ENCODE results near the gene NOS3. TPM values are rescaled to one million over a fixed set of nuclear protein-coding genes. Genes with fewer than 3 reads are reported as not detected.

NOS3 gene
- total RNA-seq, 2 donors from 2014 or later, result 14.5 to 78.6 TPM

DNA sequence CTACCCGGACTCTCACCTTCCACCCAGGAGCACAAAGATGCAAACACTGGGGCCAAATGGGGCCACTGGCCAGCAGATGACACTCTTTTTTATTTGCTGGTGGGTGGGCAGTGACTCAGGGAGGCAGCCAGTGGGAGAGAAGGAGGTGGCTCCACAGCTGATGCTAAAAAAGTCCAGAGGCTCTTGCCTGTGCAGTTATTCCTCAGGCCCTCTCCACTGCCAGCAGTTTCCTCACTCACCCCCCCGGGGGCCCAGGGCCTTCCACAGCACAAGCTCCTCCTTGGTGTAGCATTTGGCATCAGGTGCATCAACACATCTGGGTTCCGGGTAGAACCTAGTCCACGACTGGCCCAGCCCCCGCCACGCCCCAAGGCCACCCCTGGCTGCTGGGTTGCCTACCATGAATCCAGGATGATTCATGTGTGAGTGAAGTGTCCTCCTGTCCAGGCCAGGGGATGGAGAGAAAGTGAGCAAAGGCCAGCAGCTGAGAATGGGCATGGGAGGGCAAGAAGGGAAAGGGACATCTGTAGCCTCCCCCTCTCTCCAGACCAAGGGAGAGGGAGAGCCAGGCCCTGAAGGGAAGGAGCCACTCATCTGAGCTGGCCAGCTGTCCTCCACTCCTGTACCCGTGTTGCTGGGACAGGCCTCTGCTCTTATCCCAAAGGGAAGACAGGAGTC lies 11.0 kb upstream of the NOS3 start:
- no peak for DNase-seq (ENCODE audit: low spot score)
- H3K27ac ChIP-seq, result peak overlapping the region; percentile 80 to 94
- TF ChIP-seq, protein P1, sequence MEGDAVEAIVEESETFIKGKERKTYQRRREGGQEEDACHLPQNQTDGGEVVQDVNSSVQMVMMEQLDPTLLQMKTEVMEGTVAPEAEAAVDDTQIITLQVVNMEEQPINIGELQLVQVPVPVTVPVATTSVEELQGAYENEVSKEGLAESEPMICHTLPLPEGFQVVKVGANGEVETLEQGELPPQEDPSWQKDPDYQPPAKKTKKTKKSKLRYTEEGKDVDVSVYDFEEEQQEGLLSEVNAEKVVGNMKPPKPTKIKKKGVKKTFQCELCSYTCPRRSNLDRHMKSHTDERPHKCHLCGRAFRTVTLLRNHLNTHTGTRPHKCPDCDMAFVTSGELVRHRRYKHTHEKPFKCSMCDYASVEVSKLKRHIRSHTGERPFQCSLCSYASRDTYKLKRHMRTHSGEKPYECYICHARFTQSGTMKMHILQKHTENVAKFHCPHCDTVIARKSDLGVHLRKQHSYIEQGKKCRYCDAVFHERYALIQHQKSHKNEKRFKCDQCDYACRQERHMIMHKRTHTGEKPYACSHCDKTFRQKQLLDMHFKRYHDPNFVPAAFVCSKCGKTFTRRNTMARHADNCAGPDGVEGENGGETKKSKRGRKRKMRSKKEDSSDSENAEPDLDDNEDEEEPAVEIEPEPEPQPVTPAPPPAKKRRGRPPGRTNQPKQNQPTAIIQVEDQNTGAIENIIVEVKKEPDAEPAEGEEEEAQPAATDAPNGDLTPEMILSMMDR (IDR thresholded peaks at IDR 0.05), result no peak
- peaks cover 0 to 47% of the 10 kb centered on the region in 2 donors for H3K4me1 ChIP-seq
- no peaks in the 10 kb centered on the region for H3K36me3 ChIP-seq
- H3K4me3 ChIP-seq, result no peak overlapping the region
- no peaks in the 10 kb centered on the region for H3K9me3 ChIP-seq
- H3K27me3 ChIP-seq, result peaks cover 0 to 7% of the 10 kb centered on the region in 2 donors

DNA sequence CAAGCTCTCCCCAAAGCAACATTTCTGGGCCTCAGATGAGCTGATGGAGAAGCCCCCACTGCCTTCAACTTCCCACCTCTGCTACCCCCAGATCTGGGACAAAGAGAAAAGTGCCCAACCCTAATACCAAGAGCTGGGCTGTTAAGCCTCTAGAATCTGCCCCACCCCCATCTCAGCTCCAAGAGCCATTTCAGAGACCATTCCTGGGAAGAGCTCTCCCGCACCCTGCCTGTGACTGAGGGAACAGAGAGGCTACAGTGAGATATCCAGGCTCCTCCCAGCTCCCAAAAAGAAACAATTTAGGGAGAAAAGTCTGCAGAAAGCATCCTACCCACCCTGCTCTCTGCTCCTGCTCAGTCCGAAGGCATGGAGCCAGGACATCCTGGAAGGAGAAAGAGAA lies 10.2 kb upstream of the NOS3 start:
- Histone ChIP-seq H3K4me1 (peaks cover 0 to 39% of the 10 kb centered on the region in 2 donors), H3K36me3 (no peaks in the 10 kb centered on the region), H3K27ac (no peak overlapping the region), H3K27me3 (peaks cover 0 to 7% of the 10 kb centered on the region in 2 donors), H3K4me3 (no peak overlapping the region), H3K9me3 (no peaks in the 10 kb centered on the region)
- TF ChIP-seq, protein P1 (IDR thresholded peaks at IDR 0.05), result no peak
- no peak for DNase-seq (ENCODE audit: low spot score)

DNA sequence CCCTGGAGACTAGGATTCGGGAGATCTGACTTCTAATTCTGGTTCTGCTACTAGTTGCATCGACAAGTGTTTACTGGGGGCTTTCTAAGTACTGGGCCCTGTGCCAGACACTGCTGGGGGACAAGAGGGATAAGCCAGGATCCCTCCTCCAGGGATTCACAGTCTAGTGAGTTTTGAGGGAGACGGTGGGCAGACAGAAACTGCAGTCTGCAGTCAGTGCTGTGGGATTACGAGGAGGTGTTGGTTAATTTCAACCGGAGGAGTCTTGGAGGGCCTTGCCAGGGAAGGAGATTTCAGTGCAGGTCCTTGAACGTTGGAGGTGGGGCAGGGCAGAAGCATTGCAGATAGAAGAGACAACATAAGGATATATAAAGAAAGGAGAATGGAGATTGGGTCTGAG lies 9.2 kb upstream of the NOS3 start:
- H3K27me3 ChIP-seq, result peaks cover 0 to 4% of the 10 kb centered on the region in 2 donors
- TF ChIP-seq, protein P1 (IDR thresholded peaks at IDR 0.05), result no peak
- no peak overlapping the region for H3K4me3 ChIP-seq
- H3K36me3 ChIP-seq, result no peaks in the 10 kb centered on the region
- no peak overlapping the region for H3K27ac ChIP-seq
- peaks cover 0 to 39% of the 10 kb centered on the region in 2 donors for H3K4me1 ChIP-seq
- no peak for DNase-seq (ENCODE audit: low spot score)
- H3K9me3 ChIP-seq, result no peaks in the 10 kb centered on the region

DNA sequence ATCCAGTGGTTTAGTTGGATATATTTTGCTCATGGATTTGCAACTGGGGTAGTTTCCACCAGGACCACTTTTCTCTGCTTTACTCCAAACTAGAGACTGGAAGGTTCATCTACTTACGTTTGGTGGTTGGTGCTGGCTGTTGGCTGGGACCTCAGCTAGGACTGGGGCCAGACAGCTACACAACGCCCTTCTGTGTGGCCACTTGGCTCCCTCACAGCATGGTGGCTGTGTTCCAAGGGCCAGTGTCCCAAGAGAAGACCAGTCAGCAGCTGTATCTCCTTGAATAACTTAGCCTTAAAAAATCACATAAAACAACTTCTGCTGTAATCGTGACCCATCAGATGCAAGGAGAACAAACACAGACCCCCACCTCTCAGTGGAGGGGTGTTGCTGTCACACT lies 8.5 kb upstream of the NOS3 start:
- H3K27me3 ChIP-seq, result no peaks in the 10 kb centered on the region
- no peaks in the 10 kb centered on the region for H3K9me3 ChIP-seq
- no peaks in the 10 kb centered on the region for H3K36me3 ChIP-seq
- no peak overlapping the region for H3K4me3 ChIP-seq
- no peak overlapping the region for H3K27ac ChIP-seq
- H3K4me1 ChIP-seq, result peaks cover 0 to 36% of the 10 kb centered on the region in 2 donors
- TF ChIP-seq, protein P1 (IDR thresholded peaks at IDR 0.05), result no peak
- no peak for DNase-seq (ENCODE audit: low spot score)

DNA sequence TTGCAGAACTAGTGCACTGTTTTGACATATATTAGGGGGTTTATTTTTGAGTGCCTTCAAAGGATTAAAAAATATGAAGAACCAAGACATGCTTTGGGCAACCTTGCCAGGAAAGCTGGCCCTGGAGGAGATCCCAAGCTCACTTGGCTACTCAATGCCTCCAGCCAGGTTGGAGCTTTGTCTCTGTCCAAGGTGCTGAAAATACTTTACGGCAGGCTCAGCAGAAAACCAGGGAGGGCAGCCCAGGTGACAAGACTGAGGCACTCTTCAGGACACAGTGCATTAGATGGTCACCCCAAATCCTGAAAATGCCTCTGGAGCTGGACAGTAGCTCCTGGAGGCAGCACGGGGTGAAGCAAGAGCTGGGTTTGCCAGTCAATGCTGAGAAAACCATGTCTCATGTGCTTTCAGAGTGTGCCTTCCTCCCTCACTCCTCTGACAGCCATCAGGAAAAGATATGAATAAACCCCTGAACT lies 6.9 kb upstream of the NOS3 start:
- H3K4me3 ChIP-seq, result no peak overlapping the region
- no peaks in the 10 kb centered on the region for H3K27me3 ChIP-seq
- H3K27ac ChIP-seq, result no peak overlapping the region
- no peaks in the 10 kb centered on the region for H3K36me3 ChIP-seq
- peaks cover 0 to 33% of the 10 kb centered on the region in 2 donors for H3K4me1 ChIP-seq
- DNase-seq (ENCODE audit: low spot score), result no peak
- TF ChIP-seq, protein P1 (IDR thresholded peaks at IDR 0.05), result no peak
- H3K9me3 ChIP-seq, result no peaks in the 10 kb centered on the region

DNA sequence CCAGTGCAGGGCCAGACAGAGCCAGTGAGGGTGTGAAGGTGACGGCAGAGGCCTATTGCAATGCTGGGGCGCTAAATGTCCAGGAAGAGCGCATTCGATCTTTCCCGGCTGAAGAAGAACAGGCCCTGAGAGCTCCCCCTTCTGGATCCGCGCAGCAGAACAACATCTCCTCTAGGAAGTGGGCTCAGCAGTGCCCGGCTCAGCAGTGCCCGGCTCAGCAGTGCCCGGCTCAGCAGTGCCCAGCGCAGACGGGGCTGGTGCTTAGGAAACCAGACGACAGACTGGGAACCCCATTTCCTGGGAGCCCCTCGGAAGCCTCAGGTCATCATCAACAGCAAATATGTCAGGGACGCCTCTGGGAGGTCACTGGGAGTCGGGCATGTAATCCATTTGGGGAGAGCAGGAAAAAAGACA lies 4.7 kb upstream of the NOS3 start:
- H3K27ac ChIP-seq, result peak overlapping the region; percentile 43 to 54
- TF ChIP-seq, protein P1 (IDR thresholded peaks at IDR 0.05), result peak; percentile 50 to 79

More for the DNA sequence above, 4.7 kb upstream of the NOS3 start:
- no peaks in the 10 kb centered on the region for H3K9me3 ChIP-seq
- no peaks in the 10 kb centered on the region for H3K36me3 ChIP-seq
- H3K4me3 ChIP-seq, result no peak overlapping the region
- H3K27me3 ChIP-seq, result no peaks in the 10 kb centered on the region
- DNase-seq (ENCODE audit: low spot score), result no peak
- peaks cover 0 to 31% of the 10 kb centered on the region in 2 donors for H3K4me1 ChIP-seq
